ENCODE results near the gene PPP1R3F. TPM values are rescaled to one million over a fixed set of nuclear protein-coding genes. Genes with fewer than 3 reads are reported as not detected.

The PPP1R3F gene
- total and polyA plus RNA-seq, 9 of the 15 experiments (the other 6 are each of a cell fraction or from before 2014, with no cell fraction given): 0.03 to 0.91 (median 0.43) TPM; not detected in 1

- TF ChIP-seq CAMTA2 (CRISPR knock-in tag; conservative IDR thresholded peaks at IDR 0.05): no peak
- no peak for TF ChIP-seq MYBL2 (IDR thresholded peaks at IDR 0.05; ENCODE audit: low read depth)
- no peak for TF ChIP-seq MYBL2 (CRISPR knock-in tag; IDR thresholded peaks at IDR 0.05; ENCODE audit: borderline replicate concordance)
Measured at GRCh38 chrX:49291615-49292337, 22.2 kb downstream of the PPP1R3F start (continued).

- peak overlapping the region in 1 of 2 experiments; percentile 61; a peak in 2 of 4 replicates for H3K9ac ChIP-seq (ENCODE audit: insufficient read depth in 1 of 2, low read depth in 2 of 2, low read length in 2 of 2)
- in situ Hi-C loops (cut with MboI) (loop anchor here (10.0 kb wide), 1 partner anchor 242 kb away; the partner anchor contains the start of gene GAGE12C), intact Hi-C loops (cut with micrococcal nuclease) (loop anchor here (2.0 to 5.0 kb wide), 3 partner anchors 344 to 545 kb away; no protein-coding TSS in a partner anchor)
- no peaks in the 10 kb centered on the region for H3K9me1 ChIP-seq (ENCODE audit: control insufficient read depth, insufficient read depth, low read length)
- no peaks in the 10 kb centered on the region for H3K79me2 ChIP-seq (ENCODE audit: control insufficient read depth, insufficient read depth, low read length)
- peak overlapping the region; percentile 75 for H2AFZ ChIP-seq (ENCODE audit: low read depth, low read length)
- no peak for DNase-seq (ENCODE audit: extremely low read depth in 1 of 4, low spot score in 3 of 4)
- BruUV-seq (replicated peaks): no TSS peak
- no peaks in the 10 kb centered on the region for H3K27me3 ChIP-seq (ENCODE audit: control insufficient read depth in 2 of 2, insufficient read depth in 2 of 2, low read length in 2 of 2)
- ChIA-PET CTCF (ENCODE audit: low intra/inter-chr PET ratio) (interaction anchor here (1.6 kb wide), 1 partner anchor 462 kb away, joined by 3 read pairs; no protein-coding TSS in a partner anchor), POLR2A (interaction anchor here (0.6 kb wide), 1 partner anchor 17 kb away, joined by 4 read pairs; no protein-coding TSS in a partner anchor)
- no peaks in the 10 kb centered on the region for H3K36me3 ChIP-seq (ENCODE audit: control insufficient read depth, insufficient read depth, low read length)
- H3K4me3 ChIP-seq: no peak overlapping the region
- no peak for FAIRE-seq
- H3K4me1 ChIP-seq (replicated peaks in 1 of 2; ENCODE audit: control insufficient read depth in 2 of 2, insufficient read depth in 2 of 2, low read length in 2 of 2): peaks cover 4 to 13% of the 10 kb centered on the region in 2 experiments; a peak in 4 of 5 replicates
- peak; percentile 13 for ATAC-seq
- no peak overlapping the region for H3K27ac ChIP-seq (ENCODE audit: extremely low read depth, low read depth, low read length)
- no peaks in the 10 kb centered on the region for H4K20me1 ChIP-seq (replicated peaks; ENCODE audit: control insufficient read depth, insufficient read depth, low read length)
- 41% methylated on average over 16 of the region's 17 CpGs for WGBS (ENCODE audit: insufficient coverage, low coverage, missing lambda C conversion rate)
- no peaks in the 10 kb centered on the region for H3K9me3 ChIP-seq (replicated peaks; ENCODE audit: control insufficient read depth, insufficient read depth, low read depth, low read length)
- H3K4me2 ChIP-seq (ENCODE audit: insufficient read depth, low read length): no peak overlapping the region
- TF ChIP-seq U2AF1 (optimal IDR thresholded peaks at IDR 0.05; ENCODE audit: low read depth, low read length): no peak
- no peak for TF ChIP-seq CGGBP1 (CRISPR knock-in tag; IDR thresholded peaks at IDR 0.05)
- no peak for TF ChIP-seq RFX7 (CRISPR knock-in tag; IDR thresholded peaks at IDR 0.05)
- no peak for TF ChIP-seq CTCFL (IDR thresholded peaks at IDR 0.05; ENCODE audit: borderline replicate concordance, insufficient read depth, low read depth, low read length, poor library complexity, severe bottlenecking)
- TF ChIP-seq ZC3H11A (IDR thresholded peaks at IDR 0.05; ENCODE audit: low read depth, low read length): no peak
- no peak for TF ChIP-seq MCM7 (IDR thresholded peaks at IDR 0.05)
- TF ChIP-seq NFIC (IDR thresholded peaks at IDR 0.05): peak; percentile 89
- TF ChIP-seq IRF9 (tag; IDR thresholded peaks at IDR 0.05): no peak
- TF ChIP-seq ZKSCAN1 (IDR thresholded peaks at IDR 0.05; ENCODE audit: low read depth, low read length): no peak
Measured at GRCh38 chrX:49292400-49293362, 23.1 kb downstream of the PPP1R3F start.

Measured in K562 (cell line).